NCI-H82 treated with DMSO at 0.1 percent for 48 hours (cell line): Measurements from ENCODE around the gene MED8.
"Not testable (repeated sequence)": the region's sequence is repeated elsewhere in the genome, so short reads cannot be mapped to it uniquely, and the experiment has no call there.

Experiments used
- DNase-seq: peaks from one replicate; lab custom pipeline; 2025; ENCODE audit not compliant: unreplicated experiment; lab: John Stamatoyannopoulos, UW

The MED8 gene

GRCh38 chr1:43421976-43422750, 32.6 kb upstream of the MED8 start:
- no peak for DNase-seq

- DNase-seq = no peak
These were observed 31.8 kb upstream of the MED8 start for GRCh38 chr1:43421396-43421795.

- DNase-seq = no peak
These were observed 31.3 kb upstream of the MED8 start for GRCh38 chr1:43420874-43421273.

GRCh38 chr1:43419627-43420425, 30.2 kb upstream of the MED8 start:
- DNase-seq = no peak

- no peak for DNase-seq
These were observed 29.3 kb upstream of the MED8 start for GRCh38 chr1:43418858-43419257.

GRCh38 chr1:43415901-43416300, 26.3 kb upstream of the MED8 start:
- DNase-seq = no peak

- peak; percentile 64 for DNase-seq
These were observed 25.1 kb upstream of the MED8 start for GRCh38 chr1:43414634-43415223.

- not testable (repeated sequence) for DNase-seq
These were observed 23.8 kb upstream of the MED8 start for GRCh38 chr1:43413426-43413825.

- DNase-seq = no peak
These were observed 21.0 kb upstream of the MED8 start for GRCh38 chr1:43410571-43410970.

- no peak for DNase-seq
These were observed 16.3 kb upstream of the MED8 start for GRCh38 chr1:43405876-43406234.

- DNase-seq = no peak
These were observed 15.7 kb upstream of the MED8 start for GRCh38 chr1:43405219-43405875.

- DNase-seq = no peak
These were observed 14.8 kb upstream of the MED8 start for GRCh38 chr1:43404353-43404752.

GRCh38 chr1:43402089-43402865, 12.7 kb upstream of the MED8 start:
- DNase-seq = no peak

- DNase-seq = not testable (repeated sequence)
These were observed 10.8 kb upstream of the MED8 start for GRCh38 chr1:43400441-43400840.

GRCh38 chr1:43398227-43398626, 8.6 kb upstream of the MED8 start:
- DNase-seq = no peak

GRCh38 chr1:43396059-43396458, 6.5 kb upstream of the MED8 start:
- DNase-seq = no peak

GRCh38 chr1:43395523-43395922, 5.9 kb upstream of the MED8 start:
- no peak for DNase-seq

- DNase-seq = no peak
These were observed 3.1 kb upstream of the MED8 start for GRCh38 chr1:43392702-43393101.

- DNase-seq = no peak
These were observed 987 bp downstream of the MED8 start for GRCh38 chr1:43388613-43389012.

- no peak for DNase-seq
These were observed 1.5 kb downstream of the MED8 start for GRCh38 chr1:43387976-43388599.
